HG02981 (cell line): ENCODE measurements around the gene AGRN.
A peak's percentile ranks its signal among the peaks of the same experiment; 100 is the strongest.
"Not testable (repeated sequence)": the region's sequence is repeated elsewhere in the genome, so short reads cannot be mapped to it uniquely, and the experiment has no call there.

Source experiments
- ATAC-seq: cut with Tn5 transposase; IDR thresholded peaks from one replicate; pipeline ENCODE4 v1.9.1; 2021; ENCODE audit warnings: mild to moderate bottlenecking, moderate library complexity; ENCODE audit not compliant: unreplicated experiment

Gene AGRN

DNA sequence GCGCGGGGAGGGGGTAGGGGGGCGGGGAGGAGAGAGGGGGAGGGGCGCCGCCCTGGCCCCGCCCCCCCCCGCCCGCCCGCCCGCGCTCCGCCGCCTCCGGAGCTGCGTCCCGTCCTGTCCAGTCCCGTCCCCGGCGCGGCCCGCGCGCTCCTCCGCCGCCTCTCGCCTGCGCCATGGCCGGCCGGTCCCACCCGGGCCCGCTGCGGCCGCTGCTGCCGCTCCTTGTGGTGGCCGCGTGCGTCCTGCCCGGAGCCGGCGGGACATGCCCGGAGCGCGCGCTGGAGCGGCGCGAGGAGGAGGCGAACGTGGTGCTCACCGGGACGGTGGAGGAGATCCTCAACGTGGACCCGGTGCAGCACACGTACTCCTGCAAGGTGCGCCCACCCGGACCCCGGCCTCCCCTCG, at the start of gene AGRN:
TSS of gene AGRN (plus strand) at position 121 of the 405 bp plus-strand sequence. CDS start at position 174, 53 bp downstream.
- ATAC-seq = peak; percentile 18

DNA sequence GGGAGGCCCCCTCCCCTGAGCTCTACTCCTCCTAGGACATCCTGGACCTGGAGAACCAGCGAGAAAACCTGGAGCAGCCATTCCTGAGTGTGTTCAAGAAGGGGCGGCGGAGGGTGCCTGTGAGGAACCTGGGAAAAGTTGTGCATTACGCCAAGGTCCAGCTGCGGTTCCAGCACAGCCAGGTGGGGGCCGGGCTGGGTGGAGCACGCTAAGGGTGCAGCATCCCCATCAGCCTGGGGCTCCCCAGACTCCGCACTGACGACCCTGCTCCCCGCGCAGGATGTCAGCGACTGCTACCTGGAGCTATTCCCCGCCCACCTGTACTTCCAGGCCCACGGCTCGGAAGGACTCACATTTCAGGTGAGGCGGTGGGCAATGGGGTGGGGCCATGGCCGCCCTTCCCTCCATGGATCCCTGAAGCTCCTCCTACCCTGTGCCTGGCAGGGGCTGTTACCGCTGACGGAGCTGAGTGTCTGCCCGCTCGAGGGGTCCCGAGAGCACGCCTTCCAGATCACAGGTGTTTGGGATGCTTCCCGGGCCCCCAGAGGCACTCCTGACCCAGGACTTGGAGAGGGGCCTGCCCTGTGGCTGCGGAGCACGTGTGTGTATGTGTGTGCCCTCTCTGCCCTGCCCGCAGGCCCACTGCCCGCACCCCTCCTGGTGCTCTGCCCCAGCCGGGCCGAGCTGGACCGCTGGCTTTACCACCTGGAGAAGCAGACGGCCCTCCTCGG, 49.5 kb upstream of the AGRN start:
- ATAC-seq = no peak

DNA sequence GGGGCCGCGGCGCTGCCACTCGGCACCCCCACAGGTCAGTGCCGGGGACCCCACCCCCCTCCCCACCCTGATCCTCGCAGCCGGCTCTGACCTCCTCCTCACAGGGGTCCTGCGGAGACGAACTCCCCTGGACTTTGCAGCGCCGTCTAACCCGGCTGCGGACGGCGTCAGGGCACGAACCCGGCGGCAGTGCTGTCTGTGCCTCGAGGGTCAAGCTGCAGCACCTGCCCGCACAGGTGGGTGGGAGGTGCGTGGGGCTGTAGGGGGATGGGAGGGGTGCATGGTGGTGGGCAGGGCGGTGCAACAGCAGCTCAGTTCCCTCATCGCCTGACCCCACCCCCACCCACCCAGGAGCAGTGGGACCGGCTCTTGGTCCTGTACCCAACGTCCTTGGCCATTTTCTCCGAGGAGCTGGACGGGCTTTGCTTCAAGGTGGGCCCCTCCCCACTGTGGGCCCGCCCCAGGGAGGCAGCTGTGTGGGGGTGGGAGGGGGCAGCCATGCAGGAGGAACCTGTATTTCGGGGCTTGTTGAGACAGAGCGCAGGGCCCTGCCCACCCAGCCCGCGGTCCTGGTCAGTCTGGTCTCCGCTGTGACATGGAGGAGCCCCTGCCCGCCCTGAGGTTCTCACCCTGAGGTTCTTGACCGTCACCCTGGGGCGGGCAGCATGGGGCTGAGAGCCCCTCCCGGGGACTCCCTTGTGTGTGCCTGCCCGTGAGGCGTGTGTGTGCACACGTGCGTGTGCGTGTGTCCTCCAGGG, 48.8 kb upstream of the AGRN start:
- ATAC-seq = no peak

DNA sequence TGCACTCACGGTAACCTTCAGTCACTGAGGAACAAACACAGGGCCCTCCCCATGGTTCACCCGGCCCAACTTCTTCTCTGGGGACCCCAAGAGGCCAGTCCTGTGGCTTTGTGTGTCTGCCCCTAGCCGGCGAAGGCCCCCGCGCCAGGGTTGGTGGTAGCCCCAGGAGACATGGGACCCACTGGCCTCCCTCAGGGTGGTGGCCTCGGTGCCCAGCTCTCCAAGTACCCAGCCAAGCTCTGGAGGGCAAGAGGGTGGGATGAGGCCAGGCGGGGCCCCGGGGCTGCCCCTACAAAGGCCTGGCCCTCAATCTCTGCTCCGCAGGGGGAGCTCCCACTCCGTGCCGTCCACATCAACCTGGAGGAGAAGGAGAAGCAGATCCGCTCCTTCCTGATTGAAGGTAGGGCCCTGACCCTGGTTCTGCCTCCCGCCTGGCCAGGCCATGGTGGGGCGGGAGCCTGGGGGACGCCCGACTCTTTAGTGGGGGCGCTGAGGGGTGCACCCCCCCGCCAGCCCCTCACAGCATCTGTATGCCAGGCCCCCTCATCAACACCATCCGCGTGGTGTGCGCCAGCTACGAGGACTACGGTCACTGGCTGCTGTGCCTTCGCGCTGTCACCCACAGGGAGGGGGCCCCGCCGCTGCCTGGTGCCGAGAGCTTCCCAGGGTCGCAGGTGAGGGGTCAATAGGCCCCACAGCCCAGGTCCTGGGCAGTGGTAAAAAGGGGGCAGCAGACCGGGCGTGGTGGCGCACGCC, 48.0 kb upstream of the AGRN start:
- ATAC-seq = no peak

DNA sequence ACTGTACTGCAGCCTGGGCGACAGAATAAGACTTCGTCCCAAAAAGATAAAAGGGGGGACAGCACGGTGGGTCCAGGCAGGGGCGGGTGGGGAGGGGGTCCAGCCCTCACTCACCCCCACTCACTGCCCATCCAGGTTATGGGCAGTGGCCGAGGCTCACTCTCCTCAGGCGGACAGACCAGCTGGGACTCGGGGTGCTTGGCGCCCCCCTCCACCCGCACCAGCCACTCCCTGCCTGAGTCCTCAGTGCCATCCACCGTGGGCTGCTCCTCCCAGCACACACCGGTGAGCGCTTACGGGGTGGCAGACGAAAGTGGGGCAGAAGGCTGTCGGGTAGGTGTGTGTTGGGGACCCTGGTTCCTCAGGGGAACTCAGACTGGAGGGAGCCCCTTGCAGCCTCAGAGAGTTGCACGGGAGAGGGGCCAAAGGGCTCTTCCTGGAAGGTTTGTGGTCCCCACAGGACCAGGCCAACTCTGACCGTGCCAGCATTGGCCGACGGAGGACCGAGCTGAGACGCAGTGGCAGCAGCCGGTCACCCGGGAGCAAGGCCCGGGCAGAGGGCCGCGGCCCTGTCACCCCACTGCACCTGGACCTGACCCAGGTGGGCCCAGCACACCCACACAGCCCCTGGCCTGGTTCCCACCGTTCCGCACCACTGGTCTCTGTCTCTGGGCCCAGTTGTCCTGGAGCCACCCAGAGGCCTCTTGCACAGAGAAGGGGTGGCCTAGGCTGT, 47.0 kb upstream of the AGRN start:
- no peak for ATAC-seq

DNA sequence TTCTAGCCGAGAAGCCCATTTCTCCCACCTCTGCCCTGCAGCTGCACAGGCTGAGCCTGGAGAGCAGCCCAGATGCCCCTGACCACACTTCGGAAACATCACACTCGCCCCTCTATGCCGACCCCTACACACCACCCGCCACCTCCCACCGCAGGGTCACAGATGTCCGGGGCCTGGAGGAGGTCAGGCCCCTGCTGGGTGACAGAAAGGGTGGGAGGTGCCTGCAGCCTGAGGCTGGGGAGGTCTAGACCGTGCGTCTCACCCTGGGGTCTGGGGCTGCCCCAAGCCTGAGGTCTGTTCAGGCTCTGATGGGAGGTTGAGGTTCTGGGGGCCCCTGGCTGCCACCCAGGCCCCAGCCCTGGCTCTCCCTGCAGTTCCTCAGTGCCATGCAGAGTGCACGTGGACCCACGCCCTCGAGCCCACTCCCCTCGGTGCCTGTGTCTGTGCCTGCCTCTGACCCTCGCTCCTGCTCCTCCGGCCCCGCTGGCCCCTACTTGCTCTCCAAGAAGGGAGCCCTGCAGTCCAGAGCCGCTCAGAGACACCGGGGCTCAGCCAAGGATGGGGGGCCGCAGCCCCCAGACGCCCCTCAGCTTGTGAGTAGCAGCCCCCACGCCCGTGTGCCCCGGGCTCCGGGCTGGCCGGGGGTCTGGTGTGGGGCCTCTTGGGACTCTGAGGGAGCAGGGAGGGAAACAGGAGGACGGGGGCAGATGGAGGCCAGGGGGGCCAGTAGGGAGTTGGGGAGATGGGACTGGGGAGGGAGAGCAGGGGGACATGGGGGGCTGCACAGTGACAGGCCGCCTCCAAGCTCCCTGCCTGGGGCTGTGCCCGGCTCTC, 46.2 kb upstream of the AGRN start:
- ATAC-seq = no peak

DNA sequence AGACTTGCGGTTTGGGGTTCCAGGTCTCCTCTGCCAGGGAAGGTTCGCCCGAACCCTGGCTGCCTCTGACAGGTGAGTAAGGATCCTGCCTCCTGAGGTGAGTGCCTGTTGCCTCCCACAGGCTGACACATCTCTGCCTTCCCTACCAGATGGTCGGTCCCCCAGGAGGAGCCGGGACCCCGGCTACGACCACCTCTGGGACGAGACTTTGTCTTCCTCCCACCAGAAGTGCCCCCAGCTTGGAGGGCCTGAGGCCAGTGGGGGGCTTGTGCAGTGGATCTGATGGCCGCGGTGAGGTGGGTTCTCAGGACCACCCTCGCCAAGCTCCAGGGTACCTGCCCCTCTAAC, 45.7 kb upstream of the AGRN start:
- ATAC-seq = no peak

DNA sequence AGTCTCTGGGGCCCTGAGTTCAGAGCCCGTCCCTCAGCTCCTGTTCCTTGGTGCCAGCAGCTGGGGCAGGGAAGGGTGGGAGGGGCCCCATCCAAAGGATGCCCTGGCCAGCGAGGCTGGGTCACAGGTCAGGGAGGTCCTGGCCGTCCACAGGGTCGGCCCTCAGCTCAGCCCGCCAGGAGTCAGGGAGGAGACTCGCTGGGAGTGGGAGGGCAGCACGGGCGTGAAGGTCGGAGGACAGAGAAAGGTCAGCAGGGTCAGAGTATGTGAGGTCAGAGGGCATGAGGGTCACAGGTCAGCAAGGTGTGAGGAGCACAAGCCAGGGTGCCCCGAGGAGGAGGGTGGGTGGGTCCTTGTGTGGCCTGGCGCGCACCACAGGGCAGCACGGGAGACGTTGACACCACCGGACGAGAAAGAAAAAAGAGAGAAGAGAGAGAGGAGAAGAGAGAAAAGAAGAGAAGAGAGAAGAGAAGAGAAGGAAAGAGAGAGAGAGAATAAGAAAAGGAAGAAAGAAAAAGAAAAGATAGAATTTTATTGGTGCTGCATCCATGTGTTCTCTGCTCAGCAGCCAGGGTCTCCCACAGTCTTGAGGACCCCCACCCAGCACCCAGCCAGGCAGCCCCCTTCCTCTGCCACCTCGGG, 45.1 kb upstream of the AGRN start:
- no peak for ATAC-seq

DNA sequence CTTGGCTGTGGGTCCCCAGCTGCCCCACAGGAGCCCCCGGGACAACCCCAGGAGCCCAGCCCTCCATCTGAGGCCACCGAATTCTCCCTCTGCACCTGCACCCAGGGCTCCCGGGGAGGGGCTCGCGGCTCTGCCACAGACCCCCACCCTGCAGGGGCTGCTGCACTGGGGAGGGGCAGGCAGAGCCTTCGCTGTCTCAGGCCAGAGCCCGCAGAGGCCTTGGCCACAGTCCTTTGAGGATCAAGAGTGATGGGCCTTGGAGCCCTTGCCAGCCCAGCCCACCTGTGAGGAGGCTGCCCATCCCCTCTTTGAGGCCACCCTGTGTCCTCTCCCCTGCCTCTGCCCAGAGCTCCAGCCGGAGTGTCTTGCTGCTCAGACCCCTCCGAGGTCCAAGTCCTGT, 44.6 kb upstream of the AGRN start:
- ATAC-seq = no peak

DNA sequence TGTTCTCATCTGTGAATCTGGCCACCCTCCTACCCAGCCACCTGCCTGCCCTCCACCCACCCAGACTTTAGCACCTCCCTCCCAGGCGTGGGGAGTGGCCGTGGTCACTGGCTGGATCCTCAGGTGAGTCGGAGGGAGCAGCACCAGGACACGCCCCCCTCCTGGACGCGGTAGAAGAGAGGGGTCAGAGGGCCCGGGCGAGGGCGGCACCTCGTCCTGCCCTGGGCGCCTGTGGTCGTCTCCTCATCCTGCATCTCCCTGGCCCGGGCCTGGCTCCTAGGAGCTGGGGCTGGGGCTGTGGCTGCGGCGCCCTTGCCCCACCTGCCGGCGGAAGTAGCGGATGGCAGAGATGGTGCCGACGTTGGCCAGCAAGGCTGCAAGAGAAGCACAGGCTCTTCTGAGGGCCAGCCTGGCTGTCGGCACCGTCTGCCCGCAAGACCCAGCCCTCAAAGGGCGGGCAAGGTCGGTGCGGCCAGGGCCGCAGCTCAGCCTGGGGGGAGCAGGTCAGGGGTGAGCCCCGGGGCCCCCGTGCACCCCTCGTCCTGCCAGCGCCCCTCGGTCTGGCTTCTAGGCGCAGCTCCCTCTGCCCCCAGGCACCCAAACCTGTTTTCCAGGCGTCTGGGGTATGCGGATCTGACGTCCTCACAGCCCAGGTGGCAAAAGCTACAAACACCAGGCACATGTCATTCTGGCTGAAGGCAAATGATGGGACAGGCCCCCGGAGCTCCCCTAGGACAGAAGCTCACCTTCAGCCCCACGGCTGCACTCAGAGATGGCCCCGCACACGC, 43.8 kb upstream of the AGRN start:
- ATAC-seq = peak; percentile 57

DNA sequence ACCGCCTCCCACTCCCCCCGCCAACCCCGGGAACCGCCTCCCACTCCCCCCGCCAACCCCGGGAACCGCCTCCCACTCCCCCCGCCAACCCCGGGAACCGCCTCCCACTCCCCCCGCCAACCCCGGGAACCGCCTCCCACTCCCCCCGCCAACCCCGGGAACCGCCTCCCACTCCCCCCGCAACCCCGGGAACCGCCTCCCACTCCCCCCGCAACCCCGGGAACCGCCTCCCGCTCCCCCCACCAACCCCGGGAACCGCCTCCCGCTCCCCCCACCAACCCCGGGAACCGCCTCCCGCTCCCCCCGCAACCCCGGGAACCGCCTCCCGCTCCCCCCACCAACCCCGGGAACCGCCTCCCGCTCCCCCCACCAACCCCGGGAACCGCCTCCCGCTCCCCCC, 43.1 kb upstream of the AGRN start:
- ATAC-seq = not testable (repeated sequence)

DNA sequence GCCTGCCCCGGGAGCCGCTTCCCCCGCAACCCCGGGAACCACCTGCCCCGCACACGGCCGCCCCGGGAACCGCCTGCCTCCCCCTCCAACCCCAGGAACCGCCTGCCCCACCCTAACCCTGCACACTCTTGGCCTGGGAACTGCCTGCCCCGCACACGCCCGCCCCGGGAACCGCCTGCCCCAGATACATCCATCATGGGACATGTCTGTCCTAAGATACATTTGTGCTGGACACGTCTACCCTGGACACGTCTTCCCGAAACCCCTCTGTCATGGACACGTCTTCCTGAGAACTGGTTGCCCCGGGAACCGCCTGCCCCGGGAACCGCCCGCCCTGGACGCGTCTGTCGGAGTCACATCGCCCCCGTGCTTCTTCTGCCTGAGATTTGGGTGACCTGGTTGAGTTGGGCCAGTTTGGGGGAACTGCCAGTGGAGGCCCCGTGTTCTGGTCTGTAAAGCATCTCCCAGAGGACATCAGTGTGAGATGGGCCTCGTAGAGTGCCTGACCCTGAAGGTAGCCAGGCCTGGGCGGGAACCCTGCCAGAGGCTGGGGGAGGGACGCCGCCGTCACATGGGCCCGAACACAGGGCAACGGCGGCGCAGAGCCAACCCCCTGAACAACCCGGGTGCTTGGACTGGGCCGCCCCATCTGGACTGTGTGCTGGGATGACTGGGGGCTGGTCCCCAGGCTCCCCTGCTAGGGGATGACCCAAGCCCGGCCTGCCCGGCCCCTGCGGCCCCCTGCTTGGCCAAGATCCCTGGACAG, 41.7 kb upstream of the AGRN start:
- no peak for ATAC-seq

DNA sequence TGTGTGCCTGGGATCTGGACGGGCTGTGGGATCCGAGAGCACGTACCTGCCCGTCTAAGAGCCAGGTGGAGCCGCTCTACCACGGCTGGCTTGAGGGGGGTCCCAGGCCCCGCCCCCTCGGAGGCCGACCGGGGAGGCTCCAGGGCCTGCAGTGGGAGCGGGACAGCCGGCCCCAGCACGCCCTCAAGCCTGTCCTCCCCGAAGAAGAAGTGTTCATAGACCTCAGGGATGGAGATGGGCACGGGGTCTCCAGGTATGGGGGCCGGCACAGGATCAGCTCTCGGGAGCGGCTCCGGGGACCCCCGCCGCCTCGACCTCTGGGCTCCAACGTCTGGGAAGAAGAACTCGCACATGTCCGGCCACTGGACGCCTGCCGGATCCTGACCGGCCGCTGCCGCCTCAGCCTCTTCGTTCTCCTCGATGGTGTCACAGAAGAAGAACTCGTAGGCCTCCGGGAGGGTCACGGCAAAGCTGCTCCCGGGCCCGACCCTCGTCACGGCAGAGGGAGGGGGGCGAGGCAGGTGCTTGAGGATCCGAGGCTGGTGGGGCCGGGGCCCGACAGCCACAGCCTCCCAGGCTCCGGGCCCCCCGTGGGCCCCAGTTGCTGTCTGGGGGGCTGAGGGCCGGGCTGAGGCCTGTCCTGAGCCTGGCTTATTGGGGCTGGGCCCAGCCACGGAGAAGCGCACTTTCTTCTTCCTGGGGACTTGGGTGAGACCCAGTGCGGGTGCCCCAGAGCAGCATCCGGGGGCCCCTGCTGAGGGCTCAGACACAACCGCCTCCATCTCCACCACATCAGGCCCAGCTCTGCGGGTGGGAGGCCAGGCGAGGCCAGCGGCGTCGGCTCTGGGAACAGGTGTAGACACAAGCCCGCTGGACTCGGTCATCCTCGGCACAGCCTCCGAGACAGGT, 40.8 kb upstream of the AGRN start:
- ATAC-seq = no peak

DNA sequence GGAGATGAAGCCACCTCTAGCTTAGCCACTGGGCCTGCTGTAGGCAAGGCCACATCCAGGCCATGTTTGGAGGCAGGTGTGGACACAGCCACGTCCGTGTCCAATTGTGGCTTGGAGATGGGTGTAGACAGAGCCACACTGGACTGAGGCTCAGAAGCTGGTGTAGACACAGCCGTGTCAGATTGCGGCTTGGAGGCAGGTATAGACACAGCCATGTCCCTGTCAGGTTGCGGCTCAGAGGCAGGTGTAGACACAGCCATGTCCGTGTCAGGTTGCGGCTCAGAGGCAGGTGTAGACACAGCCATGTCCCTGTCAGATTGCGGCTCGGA, 40.2 kb upstream of the AGRN start:
- ATAC-seq = no peak

DNA sequence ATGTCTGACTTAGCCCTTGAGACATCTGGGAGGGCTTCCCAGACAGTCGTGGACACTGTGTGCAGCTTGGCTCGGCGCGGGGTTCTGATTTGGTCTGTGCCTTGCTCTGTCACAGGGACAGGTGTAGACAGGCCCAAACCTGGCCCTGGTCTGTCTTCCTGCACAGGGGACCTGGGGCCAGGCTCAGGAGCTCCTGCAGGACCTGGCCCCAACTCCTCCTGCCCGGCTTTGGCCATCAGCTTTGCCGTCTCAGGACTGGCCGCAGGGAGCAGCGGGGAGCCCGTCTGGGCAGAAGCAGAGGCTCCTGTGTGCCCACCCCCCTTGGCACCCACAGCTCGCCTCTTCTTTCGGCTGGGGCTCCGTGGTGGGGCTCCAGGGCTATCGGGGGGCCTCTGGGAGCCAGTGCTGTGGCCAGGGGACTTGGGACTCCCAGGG, 39.8 kb upstream of the AGRN start:
- ATAC-seq = no peak

DNA sequence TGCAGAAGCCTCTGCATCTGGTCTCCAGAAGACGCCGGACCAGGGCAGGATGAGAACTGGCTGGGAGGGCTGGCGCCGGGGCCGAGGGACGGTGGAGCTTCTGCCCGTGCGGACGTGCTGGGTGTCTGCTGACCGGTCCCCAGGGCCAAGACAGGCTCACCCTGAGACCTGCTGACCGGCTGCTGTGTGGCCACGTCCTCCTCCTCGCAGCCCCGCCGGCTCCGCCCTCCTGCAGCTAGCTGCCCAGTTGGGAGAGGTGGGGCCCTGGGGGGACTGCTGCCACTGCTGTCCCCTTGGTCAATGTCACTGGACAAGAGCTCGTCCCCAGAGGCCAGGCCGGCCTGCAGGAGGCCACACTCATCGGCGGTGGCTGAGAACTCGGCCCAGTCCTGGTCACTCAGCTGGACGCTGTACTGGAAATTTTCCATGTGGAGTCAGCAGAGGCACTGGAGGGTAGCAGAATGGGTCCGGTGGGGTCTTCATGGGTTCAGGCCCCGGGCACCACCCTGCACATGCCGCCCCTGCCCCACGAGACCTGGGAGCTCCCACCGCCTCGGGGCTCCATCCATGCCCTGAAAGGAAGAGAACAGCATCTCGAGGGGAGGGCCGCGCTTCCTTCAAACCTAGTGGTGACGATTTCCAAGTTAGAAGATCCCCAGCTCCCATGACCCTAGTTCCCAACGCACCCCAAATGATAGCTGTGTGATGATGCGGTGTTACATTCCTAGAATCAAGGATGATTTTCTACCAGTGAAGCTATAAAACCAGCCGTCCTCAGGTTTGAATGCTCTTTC, 39.1 kb upstream of the AGRN start:
- ATAC-seq = no peak
